ENCODE data around the gene CDH3.

The CDH3 gene

DNA sequence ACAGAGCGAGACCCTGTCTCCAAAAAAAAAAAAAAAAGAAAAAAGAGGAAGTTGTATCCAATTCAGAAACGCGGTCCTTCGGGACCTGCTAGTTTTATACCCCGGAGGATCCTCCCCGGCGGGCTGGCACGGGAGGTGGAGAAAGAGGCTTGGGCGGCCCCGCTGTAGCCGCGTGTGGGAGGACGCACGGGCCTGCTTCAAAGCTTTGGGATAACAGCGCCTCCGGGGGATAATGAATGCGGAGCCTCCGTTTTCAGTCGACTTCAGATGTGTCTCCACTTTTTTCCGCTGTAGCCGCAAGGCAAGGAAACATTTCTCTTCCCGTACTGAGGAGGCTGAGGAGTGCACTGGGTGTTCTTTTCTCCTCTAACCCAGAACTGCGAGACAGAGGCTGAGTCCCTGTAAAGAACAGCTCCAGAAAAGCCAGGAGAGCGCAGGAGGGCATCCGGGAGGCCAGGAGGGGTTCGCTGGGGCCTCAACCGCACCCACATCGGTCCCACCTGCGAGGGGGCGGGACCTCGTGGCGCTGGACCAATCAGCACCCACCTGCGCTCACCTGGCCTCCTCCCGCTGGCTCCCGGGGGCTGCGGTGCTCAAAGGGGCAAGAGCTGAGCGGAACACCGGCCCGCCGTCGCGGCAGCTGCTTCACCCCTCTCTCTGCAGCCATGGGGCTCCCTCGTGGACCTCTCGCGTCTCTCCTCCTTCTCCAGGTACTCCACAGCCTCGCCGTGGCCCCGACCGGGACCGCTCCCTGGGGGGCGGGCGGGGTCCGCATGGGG is at the start of gene CDH3:
CDH3 (plus strand) TSS at position 596 of the 779 bp plus-strand sequence; CDS start at position 666, 70 bp downstream.
- peak; percentile 91 for DNase-seq

DNA sequence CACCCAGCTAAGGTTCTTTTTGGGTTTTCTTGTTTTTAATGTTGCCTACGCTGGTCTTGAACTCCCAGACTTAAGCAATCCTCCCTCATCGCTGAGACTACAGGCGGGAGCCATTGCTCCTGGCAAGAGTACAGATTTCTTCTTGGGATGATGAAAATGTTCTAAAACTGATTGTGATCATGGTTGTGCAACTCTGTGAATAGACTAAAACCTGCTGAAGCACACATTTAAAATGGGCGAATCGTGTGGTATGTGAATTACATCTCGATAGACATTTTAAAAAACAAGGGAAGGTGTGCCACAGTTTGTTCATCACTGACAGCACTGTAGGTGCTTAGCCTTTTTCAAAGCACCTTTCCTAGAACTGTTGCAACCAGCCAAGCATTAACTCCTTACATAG is 48.8 kb upstream of the CDH3 start:
- no peak for DNase-seq

DNA sequence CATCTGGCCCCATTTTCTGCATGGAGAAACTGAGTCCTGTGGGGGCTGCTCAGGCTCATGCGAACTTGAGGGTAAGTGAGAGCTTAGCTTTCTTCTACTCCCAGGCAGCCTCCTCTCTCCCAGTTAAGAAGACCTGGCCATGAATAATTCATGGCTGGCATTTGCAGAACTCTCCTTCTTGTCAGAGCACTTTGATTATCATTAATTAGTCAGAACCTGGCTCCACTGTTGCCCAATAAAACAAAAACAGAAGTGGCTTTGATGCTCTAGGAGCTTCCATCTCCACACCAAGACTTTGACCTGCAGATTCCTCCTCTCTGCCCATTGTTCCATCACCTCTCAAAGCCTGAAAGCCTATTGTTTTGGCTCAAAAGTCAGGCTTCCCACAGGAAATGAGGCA is 45.5 kb upstream of the CDH3 start:
- no peak for DNase-seq

DNA sequence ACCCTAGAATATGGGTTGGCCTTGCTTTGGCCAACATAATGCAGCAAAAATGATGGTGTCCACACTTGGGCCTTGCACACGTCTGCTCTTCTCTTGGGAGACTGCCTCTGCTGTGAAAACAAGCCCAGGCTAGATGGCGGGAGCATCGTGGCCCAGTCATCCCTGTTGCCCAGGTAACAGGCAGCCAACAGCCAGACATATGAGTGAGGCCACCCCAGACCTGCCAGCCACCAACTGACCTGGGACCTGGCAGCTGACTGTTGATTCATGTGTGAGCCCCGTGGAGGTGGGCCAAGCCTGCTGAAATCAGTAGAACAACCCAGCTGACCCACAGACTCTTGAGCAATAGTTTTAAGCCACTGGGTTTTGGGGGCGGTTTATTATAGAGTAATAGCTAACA is 39.4 kb upstream of the CDH3 start:
- peak; percentile 75 for DNase-seq

DNA sequence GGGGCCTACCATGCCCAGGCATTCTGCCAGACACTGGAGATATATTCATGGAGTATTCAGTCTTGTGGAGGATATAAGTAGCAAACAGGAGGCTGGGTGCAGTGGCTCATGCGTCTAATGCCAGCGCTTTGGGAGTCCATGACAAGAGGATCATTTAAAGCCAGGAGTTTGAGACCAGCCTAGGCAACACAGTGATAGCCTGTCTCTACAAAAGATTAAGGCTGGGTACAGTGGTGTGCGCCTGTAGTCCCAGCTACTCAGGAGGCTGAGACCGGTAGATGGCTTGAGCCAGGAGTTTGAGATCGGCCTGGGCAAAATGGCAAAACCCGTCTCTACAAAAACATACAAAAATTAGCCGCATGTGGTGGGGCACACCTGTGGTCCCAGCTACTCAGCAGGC is 37.7 kb upstream of the CDH3 start:
- DNase-seq, result no peak

GRCh38 chr16:68608330-68608729 is 36.8 kb upstream of the CDH3 start:
- DNase-seq, result no peak

GRCh38 chr16:68612996-68613395 is 32.1 kb upstream of the CDH3 start:
- DNase-seq, result no peak

DNA sequence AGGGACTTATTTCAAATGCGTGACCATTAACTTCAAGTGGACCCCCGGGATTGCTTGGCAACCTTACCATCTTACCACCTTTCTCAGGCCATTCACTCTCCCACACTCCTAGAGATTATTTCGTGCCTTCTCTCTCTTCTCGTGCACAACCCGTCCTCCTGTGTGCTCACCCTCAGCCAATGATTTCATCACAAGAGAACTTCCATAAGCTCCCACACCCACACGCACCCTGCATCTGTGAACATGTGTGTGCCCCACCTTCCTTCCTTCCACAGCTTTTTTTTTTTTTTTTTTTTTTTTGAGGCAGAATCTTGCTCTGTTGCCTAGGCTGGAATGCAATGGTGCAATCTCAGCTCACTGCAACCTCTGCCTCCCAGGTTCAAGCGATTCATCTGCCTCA is 27.4 kb upstream of the CDH3 start:
- no peak for DNase-seq

- DNase-seq, result no peak
Measured at GRCh38 chr16:68626557-68626956, 18.6 kb upstream of the CDH3 start.

GRCh38 chr16:68627951-68628425 is 17.1 kb upstream of the CDH3 start:
- DNase-seq, result no peak

- DNase-seq, result no peak
Measured at GRCh38 chr16:68629351-68629910, 15.7 kb upstream of the CDH3 start.

DNA sequence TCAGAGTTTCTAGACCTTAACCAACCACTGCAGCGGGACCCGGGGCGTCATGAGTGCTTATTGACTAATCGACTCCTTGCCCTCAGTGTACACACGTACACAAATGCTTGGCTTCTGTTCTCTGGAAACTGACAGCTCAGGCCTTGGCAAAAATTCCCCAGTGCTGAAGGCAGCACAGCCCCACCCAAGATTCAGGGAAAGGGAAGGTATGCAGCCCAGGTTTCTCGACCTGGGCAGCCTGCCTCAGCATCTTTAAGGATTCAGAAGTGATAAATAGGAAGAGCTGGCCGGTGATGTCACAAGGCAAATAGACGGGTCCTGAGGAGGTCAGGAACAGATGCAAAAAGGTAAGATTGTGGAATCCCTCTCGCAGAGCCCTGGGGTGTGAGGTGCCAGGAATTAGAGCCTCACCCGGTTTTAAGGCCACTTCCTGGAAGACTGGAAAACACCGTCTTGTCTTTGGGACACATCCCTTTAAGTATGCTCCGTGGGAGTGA is 9.0 kb upstream of the CDH3 start:
- peak; percentile 65 for DNase-seq

DNA sequence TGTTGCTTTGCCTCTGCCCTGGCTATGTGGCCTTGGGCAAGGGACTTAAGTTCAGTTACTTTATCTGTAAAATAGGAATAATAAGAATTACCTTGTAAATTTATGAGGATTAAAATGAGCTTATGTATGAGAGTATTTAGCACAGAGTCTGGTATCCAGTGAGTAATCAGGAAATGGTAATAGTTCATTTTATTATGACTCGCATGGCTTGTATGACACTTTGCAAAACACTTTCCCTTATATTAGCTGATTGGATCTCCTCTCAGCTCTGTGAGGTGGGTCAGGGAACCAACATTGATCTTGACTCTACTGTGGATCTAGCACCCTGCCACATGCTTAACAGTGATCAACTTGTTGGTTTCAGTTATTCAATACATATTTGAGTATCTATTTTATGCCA is 8.3 kb upstream of the CDH3 start:
- DNase-seq, result no peak

GRCh38 chr16:68640972-68641371 is 4.1 kb upstream of the CDH3 start:
- DNase-seq, result peak; percentile 94

- DNase-seq, result no peak
Measured at GRCh38 chr16:68642047-68642435, 3.1 kb upstream of the CDH3 start.

- DNase-seq, result peak; percentile 97
Measured at GRCh38 chr16:68642436-68643101, 2.5 kb upstream of the CDH3 start.

- no peak for DNase-seq
Measured at GRCh38 chr16:68643227-68643626, 1.9 kb upstream of the CDH3 start.

DNA sequence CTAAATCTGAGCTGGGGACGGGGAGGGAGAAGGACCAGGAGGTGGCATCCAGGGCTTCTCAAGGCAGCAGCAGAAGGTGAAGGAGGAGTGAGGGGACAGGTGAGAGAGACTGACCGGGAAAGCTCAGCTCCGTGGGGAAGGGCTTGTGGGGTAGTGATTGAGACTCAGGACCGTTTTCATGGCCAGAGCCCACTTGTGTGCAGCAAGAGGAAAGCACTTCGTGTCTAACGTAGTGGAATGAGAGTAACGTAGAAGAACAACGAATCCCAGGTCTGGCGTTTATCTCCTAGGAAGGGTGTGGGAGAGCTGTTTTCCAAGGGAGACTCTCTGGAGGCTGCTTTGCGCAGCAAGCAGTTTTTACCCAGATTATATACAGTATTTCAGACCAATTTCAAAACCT is 1.3 kb upstream of the CDH3 start:
- DNase-seq, result no peak

DNA sequence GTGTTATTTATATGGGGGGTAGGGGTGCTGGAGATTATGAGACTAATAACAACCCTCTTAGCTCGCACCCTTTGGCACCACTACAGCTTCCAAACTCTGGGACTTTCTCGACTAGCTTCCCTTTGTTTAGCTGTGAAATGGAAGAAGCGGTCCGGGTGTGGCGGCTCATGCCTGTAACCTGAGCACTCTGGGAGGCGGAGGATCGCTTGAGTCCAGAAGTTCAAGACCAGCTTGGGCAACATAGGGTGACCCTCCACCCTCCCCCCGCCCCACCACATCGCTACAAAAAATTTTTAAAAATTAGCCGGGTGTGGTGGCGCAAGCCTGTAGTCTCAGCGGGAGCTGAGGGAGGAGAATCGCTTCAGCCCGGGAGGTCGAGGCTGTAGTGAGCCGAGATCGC is 814 bp upstream of the CDH3 start:
- peak; percentile 71 for DNase-seq

DNA sequence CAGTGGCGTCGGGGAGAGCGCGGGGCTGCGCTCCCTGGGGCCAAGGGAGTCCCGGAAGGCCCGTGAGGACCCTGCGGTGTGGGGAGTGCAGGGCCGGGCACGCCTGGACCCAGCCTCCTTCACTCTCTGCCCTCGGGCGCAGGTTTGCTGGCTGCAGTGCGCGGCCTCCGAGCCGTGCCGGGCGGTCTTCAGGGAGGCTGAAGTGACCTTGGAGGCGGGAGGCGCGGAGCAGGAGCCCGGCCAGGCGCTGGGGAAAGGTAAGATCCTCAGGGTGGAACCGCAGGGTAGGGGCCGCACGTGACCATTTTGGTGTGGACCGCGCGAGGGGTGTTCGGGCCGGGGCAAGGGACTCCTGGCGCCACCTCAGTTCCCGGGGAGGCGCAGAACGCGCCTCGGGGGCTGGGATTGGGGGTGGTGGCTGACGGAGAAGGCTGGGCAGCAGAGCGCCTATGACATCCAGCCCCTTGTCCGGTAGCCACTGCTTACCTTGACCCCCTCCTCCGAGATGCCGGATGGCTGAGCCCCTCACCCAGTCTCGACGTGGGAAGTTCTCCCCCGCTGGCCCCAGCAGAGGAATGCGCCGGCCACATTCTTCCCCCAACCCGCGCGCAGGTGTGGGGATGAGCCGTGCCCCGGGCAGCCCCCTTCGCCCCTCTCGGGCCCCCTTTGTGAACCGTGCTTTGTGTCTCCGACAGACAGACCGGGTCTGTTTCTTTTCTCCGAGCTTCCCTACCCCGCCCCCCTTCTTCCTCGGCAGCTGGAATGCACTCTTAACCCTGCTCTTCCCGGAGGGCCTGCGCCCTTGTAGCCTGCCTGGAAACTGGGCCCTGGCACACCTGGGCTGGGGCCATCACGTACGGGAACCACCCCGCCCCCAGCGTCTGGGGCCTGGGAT is 631 bp downstream of the CDH3 start:
- peak; percentile 91 for DNase-seq

DNA sequence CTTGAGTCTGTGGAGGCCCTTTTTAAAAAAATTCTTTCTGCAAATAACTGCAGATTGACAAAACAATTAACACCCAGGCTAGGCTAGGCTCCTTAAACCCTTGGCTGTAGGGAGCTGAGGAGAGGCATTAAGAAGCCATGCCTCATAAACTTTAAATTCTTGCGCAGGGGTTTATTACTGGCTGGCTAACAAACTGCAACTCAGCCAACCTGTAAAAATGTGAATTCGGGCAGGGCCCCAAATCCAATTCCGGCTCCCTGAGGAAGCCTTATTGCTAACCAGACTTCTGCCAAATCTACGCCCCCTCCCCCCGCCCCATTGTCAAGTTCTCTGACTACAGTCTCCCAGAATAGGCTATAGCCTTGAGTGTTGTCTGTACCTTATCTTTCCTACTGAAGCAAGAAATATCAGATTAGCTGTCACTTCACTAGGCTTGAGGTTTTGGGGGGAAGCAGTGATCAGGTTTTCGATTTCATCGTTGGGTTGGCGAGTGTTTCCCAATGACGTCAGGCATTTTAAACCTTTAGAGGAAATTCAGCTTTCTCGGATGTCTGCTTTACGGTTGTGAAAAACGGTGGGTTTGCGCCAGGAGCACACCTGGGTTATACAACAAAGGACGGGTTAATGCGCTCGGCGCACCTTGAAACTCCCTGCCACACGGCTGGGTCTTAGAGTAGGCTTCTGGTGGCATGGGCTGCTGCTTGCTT is 2.0 kb downstream of the CDH3 start:
- no peak for DNase-seq

- DNase-seq, result no peak
Measured at GRCh38 chr16:68651136-68651535, 6.0 kb downstream of the CDH3 start.

Data from islet precursor cell (in vitro differentiated cells).